GM18873 (cell line): ENCODE measurements around the gene DPYSL5.
"Not testable (repeated sequence)": the region's sequence is repeated elsewhere in the genome, so short reads cannot be mapped to it uniquely, and the experiment has no call there.

Experiments used
- ATAC-seq: cut with Tn5 transposase; IDR thresholded peaks from one replicate; pipeline ENCODE4 v1.9.1; 2021; ENCODE audit warnings: mild to moderate bottlenecking, moderate library complexity, moderate number of reproducible peaks; ENCODE audit not compliant: unreplicated experiment, low FRiP score

DPYSL5 gene, protein sequence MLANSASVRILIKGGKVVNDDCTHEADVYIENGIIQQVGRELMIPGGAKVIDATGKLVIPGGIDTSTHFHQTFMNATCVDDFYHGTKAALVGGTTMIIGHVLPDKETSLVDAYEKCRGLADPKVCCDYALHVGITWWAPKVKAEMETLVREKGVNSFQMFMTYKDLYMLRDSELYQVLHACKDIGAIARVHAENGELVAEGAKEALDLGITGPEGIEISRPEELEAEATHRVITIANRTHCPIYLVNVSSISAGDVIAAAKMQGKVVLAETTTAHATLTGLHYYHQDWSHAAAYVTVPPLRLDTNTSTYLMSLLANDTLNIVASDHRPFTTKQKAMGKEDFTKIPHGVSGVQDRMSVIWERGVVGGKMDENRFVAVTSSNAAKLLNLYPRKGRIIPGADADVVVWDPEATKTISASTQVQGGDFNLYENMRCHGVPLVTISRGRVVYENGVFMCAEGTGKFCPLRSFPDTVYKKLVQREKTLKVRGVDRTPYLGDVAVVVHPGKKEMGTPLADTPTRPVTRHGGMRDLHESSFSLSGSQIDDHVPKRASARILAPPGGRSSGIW

DNA sequence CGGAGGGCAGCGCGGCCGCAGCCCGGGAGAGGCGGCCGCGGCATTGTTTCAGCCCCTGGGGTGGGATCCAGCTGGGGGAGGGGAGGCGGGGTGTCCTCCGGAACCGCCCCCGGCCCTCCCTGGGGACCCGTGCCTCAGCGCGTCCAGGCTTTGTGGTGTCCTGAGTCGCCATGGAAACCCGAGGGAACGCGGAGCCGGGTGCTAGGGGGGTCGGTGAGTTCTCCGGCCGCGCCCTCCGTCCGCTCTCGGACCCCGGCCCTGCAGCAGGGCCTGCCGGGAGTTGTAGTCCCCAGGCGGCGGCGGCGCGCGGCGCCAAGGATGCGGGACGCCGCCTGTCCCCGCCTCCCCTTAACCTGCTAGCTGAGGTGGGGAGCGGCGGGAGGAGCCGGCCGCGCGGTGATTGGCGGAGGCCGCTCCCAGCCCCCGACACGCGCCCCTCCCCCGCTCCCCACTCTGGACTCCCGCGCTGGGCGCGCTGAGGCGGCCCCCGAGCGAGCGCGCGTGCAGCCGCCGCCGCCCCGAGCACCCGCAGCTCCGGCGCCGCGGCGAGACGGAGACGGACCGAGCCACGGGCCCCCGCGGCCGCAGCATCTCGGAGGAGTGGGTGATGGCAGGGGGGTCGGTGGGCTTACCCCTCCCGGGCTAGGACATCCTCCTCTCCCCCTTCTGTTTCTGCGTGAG, at the start of gene DPYSL5:
TSS of gene DPYSL5 (plus strand) at position 478 of the 681 bp plus-strand sequence. CDS start 50,368 bp downstream, outside the sequence.
- ATAC-seq: no peak

DNA sequence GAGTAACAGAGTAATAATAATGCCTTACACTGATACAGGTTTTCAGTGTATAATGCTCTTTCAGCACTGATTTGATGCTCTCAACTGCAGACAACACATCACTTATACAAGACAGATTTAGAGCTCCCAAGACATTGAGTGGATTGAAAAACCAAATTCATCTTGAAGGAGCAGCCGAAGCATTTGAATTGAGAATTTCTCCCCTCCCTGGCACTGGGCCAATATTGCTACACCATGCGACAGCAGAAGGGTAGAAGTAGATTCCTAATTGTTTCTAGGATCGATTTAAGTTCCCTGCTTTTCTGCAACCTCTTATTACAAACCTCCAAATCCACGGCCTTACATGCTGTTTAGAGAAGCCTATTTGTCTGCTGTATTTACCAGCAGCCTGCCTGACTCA, 46.6 kb upstream of the DPYSL5 start:
- no peak for ATAC-seq

DNA sequence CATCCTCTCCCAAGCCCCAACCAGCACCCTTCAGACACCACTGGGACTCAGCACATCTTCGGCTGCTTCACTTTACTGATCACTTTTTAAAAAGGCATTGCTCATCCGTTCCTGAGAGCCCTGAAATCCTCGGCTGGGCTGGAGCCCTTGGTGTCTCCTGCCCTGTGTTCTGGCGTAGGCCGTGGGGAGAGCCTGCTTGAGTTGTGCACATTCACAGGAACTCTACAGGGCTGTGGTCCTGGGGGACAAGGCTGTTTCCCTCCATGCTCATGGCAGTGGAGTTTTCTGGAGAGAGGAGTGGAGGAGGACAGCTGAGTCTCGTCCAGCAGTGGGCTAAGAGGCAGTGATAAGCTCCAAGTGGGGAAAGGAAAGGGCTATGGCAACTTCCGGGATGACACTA, 46.1 kb upstream of the DPYSL5 start:
- no peak for ATAC-seq

DNA sequence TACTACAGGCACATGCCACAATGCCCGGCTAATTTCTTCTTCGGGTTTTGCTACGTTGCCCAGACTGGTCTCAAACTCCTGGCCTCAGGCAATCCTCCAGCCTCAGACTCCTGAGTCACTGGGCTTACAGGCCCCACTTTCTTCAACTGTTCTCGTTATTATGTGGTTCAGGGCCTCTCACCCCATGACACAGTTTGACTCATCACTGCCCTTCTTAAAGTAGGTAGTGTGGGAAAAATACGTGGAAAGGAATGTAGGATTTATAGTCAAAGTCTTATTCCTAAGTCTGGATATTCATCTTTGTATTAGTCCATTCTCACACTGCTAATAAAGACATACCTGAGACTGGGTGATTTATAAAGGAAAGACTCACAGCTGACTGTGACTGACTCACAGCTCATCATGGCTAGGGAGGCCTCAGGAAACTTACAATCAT, 42.7 kb upstream of the DPYSL5 start:
- no peak for ATAC-seq

DNA sequence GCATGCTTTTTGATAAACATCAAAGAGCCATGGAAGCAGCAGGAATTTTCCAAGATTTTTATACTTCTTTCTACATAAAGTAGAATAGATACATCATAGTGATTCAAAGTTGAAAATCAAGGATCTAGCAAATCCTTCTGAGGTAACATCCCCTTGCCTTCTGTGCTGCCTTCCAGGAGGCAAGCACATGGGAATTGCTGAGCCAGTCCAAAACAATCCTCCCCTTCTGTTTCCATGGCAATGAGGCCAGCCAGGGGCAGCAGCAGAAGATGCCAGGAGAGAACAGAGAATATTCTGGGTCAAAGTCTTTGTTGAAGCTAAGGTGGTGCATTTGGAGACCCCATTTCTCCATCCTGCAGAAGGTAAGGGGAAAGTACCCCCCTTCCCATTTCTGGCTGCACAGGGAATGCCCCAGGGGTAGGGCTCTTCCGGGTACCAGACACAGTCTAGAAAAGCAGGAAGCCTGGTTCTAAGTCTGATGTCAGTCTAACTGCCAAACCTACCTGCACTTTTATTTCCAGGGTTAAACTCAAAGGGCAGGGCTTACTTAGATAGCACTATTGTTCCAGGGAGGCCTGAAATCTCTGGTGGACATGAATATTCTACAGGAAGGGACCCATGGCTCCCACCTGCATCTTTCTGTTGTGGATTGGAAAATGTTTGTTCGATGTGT, 40.0 kb upstream of the DPYSL5 start:
- ATAC-seq: no peak

DNA sequence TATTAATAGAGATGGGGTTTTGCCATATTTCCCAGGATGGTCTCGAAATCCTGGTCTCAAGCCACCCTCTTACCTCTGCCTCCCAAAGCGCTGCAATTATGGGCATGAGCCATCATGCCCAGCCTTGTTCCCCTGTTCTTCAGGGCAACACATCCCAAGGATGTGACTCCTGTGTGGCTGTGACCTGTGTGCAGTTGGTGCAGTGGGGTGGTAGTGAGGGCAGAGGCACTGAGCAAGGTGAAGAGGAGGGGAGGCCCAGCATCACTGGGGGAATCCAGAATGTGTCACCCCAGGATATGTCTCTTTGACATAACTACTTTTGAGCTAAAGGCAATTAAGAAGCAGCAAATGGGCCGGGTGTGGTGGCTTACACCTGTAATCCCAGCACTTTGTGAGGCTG, 38.7 kb upstream of the DPYSL5 start:
- ATAC-seq: no peak

DNA sequence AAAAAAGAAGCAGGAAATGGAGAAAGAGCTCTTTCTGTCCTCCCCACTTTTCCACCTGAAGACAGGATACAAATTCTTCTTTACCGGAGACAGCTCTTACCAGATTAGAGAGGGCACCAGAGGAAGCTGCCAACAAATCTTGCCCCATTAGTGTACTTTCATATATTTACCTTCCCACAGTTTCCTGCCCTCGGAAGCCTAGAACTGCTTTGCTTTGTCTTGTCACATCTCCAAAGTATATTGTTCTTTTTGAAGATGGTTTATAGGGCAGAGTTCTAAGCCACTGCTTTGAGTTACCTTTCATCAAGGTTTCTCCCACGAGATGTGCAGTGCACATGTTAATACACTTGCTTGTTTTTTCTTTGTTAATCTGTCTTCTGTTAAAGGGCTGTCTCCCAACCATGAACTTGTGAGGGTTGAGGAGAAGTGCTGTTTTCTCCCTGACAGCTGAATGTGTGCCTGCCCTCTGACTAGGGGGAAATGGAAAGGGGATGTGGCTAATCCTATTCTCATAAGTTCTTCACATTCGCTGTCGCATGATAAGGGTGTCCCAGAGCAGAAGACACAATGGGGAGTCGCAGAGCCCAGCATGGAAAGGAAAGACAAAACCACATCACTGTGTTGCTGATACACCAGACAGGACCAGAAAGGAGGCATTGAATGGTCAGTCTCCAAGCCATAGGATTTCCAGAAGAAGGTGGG, 37.9 kb upstream of the DPYSL5 start:
- no peak for ATAC-seq

DNA sequence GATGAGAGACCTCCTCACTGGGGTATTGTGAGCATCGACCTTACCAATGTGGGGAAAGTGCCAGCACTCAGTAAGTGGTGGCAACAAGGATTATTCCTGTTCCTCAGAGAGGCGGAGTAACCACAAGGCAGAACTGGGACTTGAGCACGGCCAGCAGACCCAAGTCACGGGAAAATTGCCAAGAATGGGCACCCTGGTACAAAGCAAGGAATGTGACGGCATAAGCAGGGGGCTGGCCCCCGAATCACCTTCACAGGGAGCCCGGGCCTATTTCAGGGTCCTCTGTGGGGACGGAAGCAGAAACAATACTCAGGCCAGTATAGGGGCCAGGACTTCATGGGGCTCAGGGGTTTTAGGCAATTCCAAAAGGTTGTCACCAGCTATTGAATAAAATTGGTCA, 36.7 kb upstream of the DPYSL5 start:
- ATAC-seq: no peak

DNA sequence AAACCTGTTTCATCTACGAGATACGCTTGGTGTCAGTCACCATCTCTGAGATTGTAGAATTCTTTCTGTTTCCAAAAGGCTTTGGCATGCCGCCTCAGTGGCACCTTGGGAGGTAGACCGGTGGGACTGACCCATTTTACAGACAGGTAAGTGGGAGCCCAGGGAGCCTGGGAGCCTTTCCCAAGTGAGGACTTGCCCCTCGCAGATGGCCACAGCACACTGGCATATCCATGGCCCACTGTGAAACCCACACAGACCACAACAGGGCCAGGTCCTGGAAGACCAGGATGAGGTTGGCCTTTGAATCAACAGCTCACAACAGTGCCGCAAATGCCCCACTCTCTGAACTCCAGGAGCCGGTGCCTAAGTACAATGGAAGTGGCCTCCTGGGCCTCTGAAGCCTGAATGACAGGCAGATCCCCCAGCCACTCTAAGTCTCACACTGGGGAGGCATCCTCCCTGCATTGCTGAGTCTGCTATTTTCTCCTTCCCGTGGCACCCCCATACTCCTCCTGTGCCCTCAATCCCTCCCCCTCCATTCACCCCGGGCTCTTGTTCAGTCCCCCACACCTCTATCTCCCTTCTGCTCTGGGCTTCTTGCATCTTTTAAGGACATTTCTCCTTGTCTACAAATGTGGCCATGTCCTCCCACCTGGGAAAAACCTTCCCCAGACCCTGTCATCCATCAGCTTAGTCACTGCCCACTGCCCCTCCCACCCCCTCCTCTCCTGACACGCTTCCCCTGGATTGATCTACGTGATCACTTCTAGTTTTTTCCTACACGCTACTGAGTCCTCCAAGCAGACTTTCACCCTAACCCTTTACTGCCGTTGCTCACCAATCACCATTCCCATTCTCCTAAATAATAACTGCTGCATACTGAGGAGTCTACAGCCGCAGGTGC, 35.9 kb upstream of the DPYSL5 start:
- no peak for ATAC-seq

DNA sequence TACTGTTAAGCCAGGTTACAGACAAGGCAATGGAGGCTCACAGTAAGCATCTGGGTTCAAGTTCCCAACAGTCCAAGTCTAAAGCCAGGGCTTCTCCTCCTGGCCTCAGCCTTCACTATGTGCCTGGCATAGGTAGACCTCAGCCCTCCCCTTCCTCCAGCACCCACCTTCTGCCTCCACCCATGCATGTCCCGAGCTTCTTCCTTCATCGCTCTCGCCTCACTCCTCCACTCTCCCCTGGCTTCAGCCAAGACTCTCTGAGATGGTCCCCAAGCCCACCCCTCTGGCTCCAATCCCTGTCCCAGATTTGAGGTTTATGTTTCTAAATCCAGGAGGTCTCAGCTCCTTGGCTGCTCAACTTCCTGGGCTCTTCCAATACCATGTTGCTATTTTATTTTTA, 35.2 kb upstream of the DPYSL5 start:
- no peak for ATAC-seq

DNA sequence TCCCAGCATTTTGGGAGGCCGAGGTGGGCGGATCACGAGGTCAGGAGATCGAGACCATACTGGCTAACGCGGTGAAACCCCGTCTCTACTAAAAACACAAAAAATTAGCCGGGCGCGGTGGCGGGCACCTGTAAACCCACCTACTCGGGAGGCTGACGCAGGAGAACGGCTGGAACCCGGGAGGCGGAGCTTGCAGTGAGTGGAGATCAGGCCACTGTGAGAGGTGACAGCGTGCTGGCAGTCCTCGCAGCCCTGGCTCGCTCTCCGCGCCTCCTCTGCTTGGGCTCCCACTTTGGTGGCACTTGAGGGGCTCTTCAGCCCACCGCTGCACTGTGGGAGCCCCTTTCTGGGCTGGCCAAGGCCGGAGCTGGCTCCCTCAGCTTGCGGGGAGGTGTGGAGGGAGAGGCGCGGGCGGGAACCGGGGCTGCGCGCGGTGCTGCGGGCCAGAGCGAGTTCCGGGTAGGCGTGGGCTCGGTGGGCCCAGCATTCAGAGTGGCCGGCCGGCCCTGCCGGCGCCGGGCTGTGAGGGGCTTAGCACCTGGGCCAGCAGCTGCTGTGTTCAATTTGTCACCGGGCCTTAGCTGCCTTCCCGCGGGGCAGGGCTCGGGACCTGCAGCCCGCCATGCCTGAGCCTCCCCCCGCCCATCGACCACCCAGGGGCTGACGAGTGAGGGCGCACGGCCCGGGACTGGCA, 33.7 kb upstream of the DPYSL5 start:
- not testable (repeated sequence) for ATAC-seq

DNA sequence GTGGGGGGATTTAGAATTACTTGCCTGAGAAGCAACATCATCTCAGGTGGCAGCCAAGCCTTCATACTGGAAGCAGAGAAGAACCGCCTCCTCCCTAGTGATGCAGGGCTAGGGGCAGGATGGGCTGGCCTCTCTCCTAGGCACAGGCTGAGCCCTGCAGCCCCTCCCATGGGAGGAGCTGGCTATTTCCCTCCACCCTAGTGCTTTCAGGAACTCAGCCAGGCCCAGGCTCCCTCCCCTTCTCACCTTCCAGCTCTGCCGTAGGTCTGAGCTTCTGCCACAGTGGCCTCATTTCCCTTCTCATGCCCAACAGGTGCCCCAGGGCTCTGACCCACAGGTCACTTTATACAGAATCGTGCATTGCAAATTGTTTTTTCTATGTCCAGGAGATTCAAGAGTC, 31.0 kb upstream of the DPYSL5 start:
- no peak for ATAC-seq

DNA sequence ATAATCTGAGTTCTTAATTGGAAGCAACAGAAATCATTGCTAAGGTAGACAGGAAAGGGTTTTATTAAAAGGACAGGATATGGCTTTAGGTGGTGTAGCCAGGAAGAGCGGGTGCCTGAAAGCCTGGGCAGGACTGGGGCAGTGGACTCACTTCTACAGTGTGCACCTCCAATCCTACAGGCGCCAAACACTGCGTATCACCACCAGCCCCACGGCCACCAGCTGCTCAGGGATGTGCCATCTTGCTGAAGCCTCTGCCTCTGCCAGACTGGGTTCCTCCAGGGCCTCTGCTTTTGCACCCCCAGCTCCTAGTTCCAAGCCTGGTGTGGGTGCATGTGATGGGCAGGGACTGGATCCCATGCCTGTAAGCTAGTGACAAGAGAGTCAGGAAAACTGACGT, 29.7 kb upstream of the DPYSL5 start:
- no peak for ATAC-seq

DNA sequence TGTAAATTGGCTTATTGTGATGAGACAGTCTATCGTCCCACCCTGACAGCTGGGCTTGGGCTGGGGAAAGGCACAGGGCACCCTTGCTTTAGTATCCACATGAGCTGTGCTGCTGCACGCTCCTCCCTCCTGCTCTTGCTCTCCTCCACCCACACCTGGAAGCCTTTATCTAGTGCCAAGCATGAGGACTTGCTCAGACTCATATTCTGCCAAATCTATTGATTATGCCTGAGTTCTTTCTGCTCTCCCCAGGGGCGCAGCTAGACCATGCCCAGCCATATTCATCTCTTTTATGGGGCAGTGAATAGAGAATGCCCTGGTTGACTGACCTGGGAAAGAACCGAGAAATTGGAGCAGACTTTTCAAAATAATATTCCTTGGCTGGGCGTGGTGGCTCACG, 29.0 kb upstream of the DPYSL5 start:
- ATAC-seq: no peak

DNA sequence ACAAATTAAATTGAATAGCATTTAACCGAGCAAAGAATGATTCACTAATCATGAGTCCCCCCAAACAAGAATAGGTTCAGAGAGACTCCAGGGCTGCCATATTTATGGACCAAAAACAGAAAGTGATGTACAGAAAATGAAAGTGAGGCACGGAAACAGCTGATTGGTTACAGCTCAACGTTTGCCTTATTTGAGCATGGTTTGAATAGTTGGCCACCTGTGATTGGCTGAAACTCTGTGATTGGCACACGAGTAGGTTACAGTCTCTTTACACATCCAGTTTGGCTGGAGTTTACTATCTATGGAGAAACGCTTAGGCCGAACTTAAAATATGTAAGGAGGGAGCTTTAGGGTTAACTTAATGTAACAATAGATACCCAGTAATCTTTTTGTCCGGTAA, 27.0 kb upstream of the DPYSL5 start:
- ATAC-seq: no peak

DNA sequence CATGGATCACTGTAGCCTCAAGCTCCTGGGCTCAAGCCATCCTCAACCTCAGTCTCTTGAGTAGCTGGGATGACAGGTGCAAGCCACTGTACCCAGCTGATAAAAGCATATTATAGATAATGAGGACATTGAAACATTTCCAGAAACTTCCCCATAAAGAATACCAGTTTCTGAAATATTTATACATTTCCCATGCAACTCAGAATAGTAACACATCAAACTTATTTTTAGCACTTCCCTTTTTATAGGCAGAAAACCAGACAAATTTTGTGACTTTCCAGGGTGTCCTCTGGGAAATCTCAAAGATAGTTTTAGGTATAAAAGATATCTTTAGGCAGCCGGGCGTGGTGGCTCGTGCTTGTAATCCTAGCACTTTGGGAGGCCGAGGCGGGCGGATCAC, 25.1 kb upstream of the DPYSL5 start:
- ATAC-seq: no peak

DNA sequence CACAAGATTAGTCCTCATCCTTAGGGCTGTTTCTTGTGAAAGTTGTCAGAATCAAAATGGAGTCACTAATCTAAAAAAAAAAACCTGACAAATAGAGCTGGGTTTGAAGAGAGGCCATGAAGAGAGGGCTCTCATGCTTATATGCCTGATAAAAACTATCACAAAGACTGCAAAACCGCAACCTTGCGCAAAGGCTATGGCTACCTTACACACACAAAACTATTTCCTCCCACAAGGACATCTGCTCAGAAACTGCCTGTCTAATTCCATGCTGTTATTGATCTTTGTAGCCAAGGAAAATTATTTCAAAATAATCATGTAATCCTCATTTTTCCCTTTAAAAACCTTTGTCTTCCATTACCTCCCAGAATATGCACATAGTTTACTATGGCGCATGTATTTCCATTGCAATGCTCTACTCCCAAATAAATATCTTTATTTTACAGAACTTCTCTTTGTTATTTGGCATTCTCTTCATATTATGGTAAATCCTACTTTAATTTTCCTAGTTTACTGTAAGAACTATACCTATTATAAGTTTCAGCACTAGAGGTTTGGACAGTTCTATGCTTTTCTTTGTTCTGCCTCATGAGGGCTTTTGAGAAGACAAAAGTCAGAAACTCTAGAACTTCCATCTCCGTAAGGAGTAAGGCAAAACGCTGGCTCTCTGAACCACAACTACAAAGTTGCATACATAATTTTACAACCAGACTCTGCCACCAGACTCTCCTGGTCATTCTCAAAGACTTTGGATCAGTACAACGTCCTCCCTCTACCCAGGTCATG, 9.6 kb upstream of the DPYSL5 start:
- no peak for ATAC-seq

DNA sequence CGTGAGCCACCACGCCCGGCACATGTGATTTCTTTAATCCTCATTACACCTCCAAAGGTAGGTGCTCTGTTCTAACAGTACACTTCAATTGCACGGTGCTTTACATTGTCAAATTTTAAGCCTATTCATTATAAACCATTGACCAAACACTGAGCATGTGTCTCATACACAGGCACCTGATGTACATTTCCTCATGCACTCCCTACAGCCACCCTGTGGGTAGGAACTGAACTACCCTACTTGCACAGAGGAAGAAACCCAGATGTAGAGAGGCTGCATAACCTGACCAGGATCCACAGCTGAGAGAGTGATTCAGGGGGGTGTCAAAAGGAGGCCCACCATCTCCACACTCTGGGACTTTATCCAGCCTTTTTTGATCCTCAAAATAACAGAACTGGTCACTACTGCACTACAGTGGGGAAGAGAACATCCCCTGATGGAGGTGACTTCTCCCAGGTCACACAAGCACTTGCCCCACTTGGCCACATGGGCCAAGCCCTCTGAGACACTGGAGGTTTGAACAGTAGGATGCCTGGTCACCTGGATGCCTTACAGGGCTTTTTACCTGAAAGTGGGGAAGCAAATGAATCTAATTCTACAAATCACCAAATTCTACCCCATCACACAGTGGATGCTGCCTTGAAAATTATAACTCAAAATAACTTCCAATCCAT, 6.9 kb upstream of the DPYSL5 start:
- no peak for ATAC-seq
